ENCODE results near the gene ZNF514.
A peak's percentile ranks its signal among the peaks of the same experiment; 100 is the strongest.

Gene ZNF514

DNA sequence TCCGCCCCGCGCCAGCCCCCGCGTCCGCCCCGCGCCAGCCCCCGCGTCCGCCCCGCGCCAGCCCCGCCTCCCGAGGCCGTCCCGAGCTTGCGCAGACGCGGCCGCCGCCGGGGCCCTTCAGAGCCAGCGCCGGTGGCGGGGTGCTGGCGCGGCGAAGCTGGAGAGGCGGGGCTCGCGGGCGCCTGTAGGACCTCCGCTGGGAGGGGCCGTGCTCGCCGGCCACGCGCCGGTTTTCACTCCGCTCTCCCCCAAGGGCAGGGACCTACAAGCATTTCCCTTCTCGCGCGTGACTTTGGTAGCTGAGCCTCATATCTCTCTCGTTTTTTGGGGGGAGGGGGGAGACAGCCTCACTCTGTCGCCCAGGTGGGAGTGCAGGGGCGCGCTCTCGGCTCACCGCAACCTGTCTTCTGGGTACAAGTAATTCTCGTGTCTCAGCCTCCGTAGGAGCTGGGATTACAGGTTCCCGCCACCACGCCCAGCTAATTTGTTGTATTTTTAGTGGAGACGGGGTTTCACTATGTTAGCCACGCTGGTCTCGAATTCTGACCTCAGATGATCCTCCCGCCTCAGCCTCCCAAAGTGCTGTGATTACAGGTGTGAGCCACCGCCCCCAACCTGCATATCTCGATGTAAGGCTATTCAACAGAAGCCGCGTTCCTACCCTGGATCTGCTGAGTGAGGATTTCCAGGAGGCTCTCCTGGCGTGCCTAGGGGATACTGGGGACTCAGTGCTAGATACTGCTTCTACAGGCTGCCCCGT lies at the start of gene ZNF514:
ZNF514 (minus strand) TSS at position 159 of the 760 bp plus-strand sequence. CDS start 6,595 bp downstream, outside the sequence.
- ChIA-PET CTCF (interaction anchor here (0.6 to 0.8 kb wide), 3 partner anchors 10 to 228 kb away, joined by 3 to 4 read pairs (median 3); partner anchors contain the start of gene MRPS5), POLR2A (ENCODE audit: low non-redundant PET) (interaction anchor here (0.6 kb wide), 2 partner anchors 23 to 100 kb away, joined by 3 to 8 read pairs; no protein-coding TSS in a partner anchor)
- DNase-seq (ENCODE audit: low spot score), result peak; percentile 51
- H3K27ac ChIP-seq, result peak within 1 kb of the TSS; percentile 78
- TF ChIP-seq, protein P1, sequence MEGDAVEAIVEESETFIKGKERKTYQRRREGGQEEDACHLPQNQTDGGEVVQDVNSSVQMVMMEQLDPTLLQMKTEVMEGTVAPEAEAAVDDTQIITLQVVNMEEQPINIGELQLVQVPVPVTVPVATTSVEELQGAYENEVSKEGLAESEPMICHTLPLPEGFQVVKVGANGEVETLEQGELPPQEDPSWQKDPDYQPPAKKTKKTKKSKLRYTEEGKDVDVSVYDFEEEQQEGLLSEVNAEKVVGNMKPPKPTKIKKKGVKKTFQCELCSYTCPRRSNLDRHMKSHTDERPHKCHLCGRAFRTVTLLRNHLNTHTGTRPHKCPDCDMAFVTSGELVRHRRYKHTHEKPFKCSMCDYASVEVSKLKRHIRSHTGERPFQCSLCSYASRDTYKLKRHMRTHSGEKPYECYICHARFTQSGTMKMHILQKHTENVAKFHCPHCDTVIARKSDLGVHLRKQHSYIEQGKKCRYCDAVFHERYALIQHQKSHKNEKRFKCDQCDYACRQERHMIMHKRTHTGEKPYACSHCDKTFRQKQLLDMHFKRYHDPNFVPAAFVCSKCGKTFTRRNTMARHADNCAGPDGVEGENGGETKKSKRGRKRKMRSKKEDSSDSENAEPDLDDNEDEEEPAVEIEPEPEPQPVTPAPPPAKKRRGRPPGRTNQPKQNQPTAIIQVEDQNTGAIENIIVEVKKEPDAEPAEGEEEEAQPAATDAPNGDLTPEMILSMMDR (conservative IDR thresholded peaks at IDR 0.05; ENCODE audit: low read depth), result no peak

DNA sequence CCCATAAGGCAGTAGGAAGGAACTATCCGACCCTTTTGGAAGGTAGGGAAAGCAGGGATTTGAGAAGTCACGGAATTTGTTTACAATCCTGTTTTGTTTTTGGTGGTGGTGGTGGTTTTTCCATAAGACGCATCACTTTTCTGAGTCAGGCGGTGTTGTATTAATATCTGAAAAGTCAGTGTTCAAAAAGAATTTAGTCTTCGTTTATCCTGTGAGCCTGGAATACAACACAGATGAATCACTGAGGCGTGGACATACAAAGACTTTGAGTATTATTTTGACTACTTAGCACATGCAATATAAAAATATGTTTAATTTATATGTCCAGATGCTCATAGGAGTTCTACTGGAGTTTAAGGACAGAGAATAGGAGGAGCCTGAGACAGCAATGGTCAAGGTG lies 48.5 kb upstream of the ZNF514 start:
- DNase-seq (ENCODE audit: low spot score), result peak; percentile 51
- TF ChIP-seq, protein P1 (conservative IDR thresholded peaks at IDR 0.05; ENCODE audit: low read depth), result no peak
- POLR2A ChIA-PET (ENCODE audit: low non-redundant PET), result no interaction called here
- H3K27ac ChIP-seq, result peak overlapping the region; percentile 83
- CTCF ChIA-PET, result no interaction called here

DNA sequence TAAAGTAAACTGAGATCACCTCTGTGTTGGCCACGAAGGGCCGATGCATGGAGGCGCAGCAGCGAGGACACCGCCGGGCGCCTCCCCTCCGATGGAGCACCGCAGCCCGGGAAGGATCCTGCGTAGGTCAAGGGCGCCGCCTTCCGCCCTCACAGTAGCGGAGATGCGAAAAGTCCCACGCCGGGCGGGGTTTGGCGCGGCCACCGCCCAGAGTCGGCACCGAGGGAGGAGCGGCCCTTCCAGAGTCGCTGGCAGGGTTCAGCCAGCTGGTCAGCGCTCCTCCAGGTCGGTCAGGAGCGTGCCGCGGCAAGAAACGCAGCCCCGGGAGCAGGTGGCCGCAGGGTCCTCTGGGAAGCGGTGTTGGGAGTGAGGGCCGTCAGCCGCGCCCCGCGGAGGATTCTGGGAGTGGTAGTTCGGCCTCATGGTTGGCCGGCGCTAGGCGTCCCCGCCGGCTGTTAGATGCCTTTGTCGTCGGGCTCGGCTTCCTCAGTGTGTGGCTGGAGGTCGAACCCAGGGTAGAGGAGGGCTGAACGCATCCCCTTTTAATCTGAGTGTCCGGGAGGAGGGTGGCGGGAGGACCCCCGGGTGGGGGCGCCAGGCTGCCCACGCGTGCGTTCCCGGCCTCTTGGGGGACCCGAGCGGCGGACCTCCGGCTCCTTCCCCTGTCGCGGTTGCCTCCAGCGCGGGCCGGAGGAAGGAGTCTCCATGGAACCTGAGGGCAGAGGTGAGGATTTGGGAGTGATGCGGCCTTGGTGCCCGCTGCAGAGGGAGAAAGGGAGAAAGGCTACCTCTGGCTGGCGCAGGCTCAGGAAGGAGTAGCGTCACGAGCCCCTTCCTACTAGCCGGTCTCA lies 47.7 kb upstream of the ZNF514 start, which contains the start of gene ZNF892:
ZNF892 (plus strand) TSS at position 411 of the 851 bp plus-strand sequence; CDS start at position 706, 295 bp downstream.
- peak; percentile 97 for DNase-seq (ENCODE audit: low spot score)
- TF ChIP-seq, protein P1 (conservative IDR thresholded peaks at IDR 0.05; ENCODE audit: low read depth), result peak; percentile 82
- CTCF ChIA-PET, result interaction anchor here (0.6 to 0.8 kb wide), 2 partner anchors 22 to 133 kb away, joined by 3 to 4 read pairs; no protein-coding TSS in a partner anchor
- POLR2A ChIA-PET (ENCODE audit: low non-redundant PET), result no interaction called here
- peak within 1 kb of the TSS; percentile 83 for H3K27ac ChIP-seq

DNA sequence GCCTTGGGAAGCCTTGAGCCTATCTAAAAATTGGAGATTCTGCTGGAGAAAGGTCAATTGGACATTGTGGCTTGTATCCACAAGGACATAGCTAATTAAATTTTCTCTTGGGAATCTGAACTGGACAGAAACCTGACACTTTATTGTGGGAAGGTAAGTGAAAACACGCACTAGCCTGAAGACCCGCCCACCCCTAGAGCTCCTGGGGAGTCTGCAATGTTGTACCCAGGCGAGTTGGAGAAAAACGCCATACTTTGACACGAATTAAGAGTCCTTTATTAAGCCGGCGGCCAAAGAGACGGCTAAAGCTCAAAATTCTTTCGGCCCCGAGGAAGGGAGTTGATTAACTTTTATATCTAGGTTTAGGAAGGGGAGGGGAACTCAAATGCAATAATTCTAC lies 46.4 kb upstream of the ZNF514 start:
- H3K27ac ChIP-seq, result no peak overlapping the region
- CTCF ChIA-PET, result interaction anchor here (0.6 to 0.7 kb wide), 2 partner anchors 49 to 126 kb away, joined by 3 read pairs; no protein-coding TSS in a partner anchor
- DNase-seq (ENCODE audit: low spot score), result no peak
- POLR2A ChIA-PET (ENCODE audit: low non-redundant PET), result no interaction called here
- TF ChIP-seq, protein P1 (conservative IDR thresholded peaks at IDR 0.05; ENCODE audit: low read depth), result no peak

DNA sequence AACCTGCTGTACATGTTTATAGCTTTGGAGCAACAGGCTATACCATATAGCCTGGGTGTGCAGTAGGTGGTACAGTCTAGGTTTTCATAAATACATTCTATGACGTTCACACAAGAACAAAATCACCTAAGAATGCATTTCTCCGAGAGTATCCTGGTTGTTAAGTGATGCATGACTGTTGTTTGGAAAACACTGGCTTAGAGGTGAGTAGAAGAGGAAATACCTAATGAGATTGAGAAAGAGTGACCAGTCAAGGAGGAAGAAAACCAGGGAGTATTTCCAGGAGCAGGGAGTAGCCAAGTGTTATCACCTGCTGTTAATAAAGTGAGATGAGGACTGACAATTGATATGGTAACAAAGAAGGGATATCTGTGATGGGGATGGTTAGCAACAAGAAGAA lies 44.7 kb upstream of the ZNF514 start:
- no peak for DNase-seq (ENCODE audit: low spot score)
- CTCF ChIA-PET, result no interaction called here
- POLR2A ChIA-PET (ENCODE audit: low non-redundant PET), result no interaction called here
- TF ChIP-seq, protein P1 (conservative IDR thresholded peaks at IDR 0.05; ENCODE audit: low read depth), result no peak
- no peak overlapping the region for H3K27ac ChIP-seq

DNA sequence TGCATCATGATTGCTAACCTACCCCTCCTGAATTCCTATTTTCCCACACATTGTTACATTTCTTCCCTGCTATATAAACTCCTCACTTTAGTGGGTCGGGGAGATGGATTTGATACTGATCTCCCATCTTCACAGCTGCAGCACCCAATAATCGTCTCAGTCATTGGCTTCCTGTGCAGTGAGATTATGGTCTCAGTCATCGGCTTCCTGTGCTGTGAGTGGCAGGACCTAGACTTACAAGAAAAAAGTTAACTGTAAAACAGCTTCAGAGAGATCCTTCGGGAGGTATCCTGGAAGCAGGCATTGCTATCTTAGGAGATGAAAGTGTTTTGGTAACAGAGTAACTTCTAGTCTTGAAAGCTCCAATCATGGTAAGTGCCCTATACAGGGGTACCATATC lies 44.3 kb upstream of the ZNF514 start:
- no peak overlapping the region for H3K27ac ChIP-seq
- TF ChIP-seq, protein P1 (conservative IDR thresholded peaks at IDR 0.05; ENCODE audit: low read depth), result no peak
- no peak for DNase-seq (ENCODE audit: low spot score)
- CTCF ChIA-PET, result interaction anchor here (0.6 kb wide), 1 partner anchor 542 kb away, joined by 3 read pairs; no protein-coding TSS in a partner anchor
- POLR2A ChIA-PET (ENCODE audit: low non-redundant PET), result no interaction called here
